Sigmoid colon (tissue), 7 donors: ENCODE data around the gene ZCCHC14. TPM values are rescaled to one million over a fixed set of nuclear protein-coding genes. Genes with fewer than 3 reads are reported as not detected.
A peak's percentile ranks its signal among the peaks of the same experiment; 100 is the strongest.

Source experiments
- DNase-seq: peaks from one replicate; pipeline ENCODE4 v3.0.0-alpha.2; 2019
- H3K27ac ChIP-seq, 4 donors: fragments of 200-600 bp; sonication (generic); one replicate each; pipeline ENCODE4 v1.5.1; 2016 to 2019; ENCODE audit warnings: mild to moderate bottlenecking in 1 of 4
- H3K27me3 ChIP-seq, 3 donors: fragments of 200-600 bp; sonication (generic); one replicate each; pipeline ENCODE4 v1.5.1; 2019; ENCODE audit warnings: mild to moderate bottlenecking in 1 of 3
- H3K36me3 ChIP-seq, 4 donors: fragments of 200-600 bp; sonication (generic); one replicate each; pipeline ENCODE4 v1.5.1; 2016 to 2019
- H3K4me1 ChIP-seq, 4 donors: fragments of 200-600 bp; sonication (generic); one replicate each; pipeline ENCODE4 v1.5.1; 2017 to 2019
- H3K4me3 ChIP-seq, 4 donors: fragments of 200-600 bp; sonication (generic); one replicate each; pipeline ENCODE4 v1.5.1; 2017 to 2019; ENCODE audit warnings: mild to moderate bottlenecking in 2 of 4, moderate library complexity in 1 of 4
- H3K9me3 ChIP-seq, 4 donors: fragments of 200-600 bp in 3 of 4; sonication (generic) in 3 of 4; one replicate each; pipeline versions ENCODE4 v1.5.1 to v1.6.1; 2013 to 2019
- CTCF ChIP-seq, 4 experiments: fragments of 450-650 bp in 3 of 4; fragments of 200-600 bp in 1 of 4; IDR thresholded peaks; one replicate each; pipeline ENCODE4 v1.5.1; 2016 to 2019; ENCODE audit warnings: antibody characterized with exemption in 4 of 4, mild to moderate bottlenecking in 3 of 4, moderate library complexity in 2 of 4
- EP300 ChIP-seq, 4 donors: sonication (generic); formaldehyde crosslinking; IDR thresholded peaks; one replicate each; pipeline ENCODE4 v1.6.1; 2017; ENCODE audit warnings: antibody characterized with exemption in 4 of 4
- POLR2A ChIP-seq, 2 donors: fragments of 450-650 bp; IDR thresholded peaks; one replicate each; pipeline ENCODE4 v1.6.1; 2016; ENCODE audit warnings: antibody characterized with exemption in 2 of 2, mild to moderate bottlenecking in 2 of 2, moderate library complexity in 2 of 2
- POLR2AphosphoS5 ChIP-seq, 4 donors: sonication (generic); formaldehyde crosslinking; IDR thresholded peaks; one replicate each; pipeline ENCODE4 v1.6.1; 2017; ENCODE audit warnings: antibody characterized with exemption in 4 of 4
- WGBS, 2 donors: extraction: QIAGEN DNeasy Blood & Tissue Kit; methylation state at CpG; one replicate each; pipeline ENCODE4 v1.1.7; 2013; 5-methylcytosine and 5-hydroxymethylcytosine counted together
- intact Hi-C: fragments of 100-400 bp; cut with DNase I; formaldehyde crosslinking; loops from one replicate; pipeline ENCODE4 v1.15.1; 2023
- polyA plus RNA-seq, 3 donors: library from polyadenylated mRNA; stranded (reverse); fragments of 200-250 nt; gene quantifications; one replicate each; pipeline ENCODE4 v1.2.3, GENCODE V29; 2013
- total RNA-seq, 4 donors: library from RNA; depleted of rRNA; stranded (reverse); fragments of >200 nt; gene quantifications; one replicate each; pipeline ENCODE4 v1.1.0, GENCODE V29; 2016
- donor health status: healthy with polysubstance abuse.
- donor health status: Bipolar disorder and iron deficiency.
- donor health status: healthy.

Gene ZCCHC14
- total and polyA plus RNA-seq, 7 donors = 6.0 to 23.8 (median 11.8) TPM

- intact Hi-C loops = no loop called here
- H3K36me3 ChIP-seq = peaks cover 0 to 21% (median 3%) of the 10 kb centered on the region in 4 donors
- no peak overlapping the region for H3K4me3 ChIP-seq
- no peak for DNase-seq
- peaks cover 0 to 39% (median 26%) of the 10 kb centered on the region in 4 donors for H3K4me1 ChIP-seq
- no peaks in the 10 kb centered on the region for H3K27me3 ChIP-seq
- TF ChIP-seq CTCF (IDR thresholded peaks at IDR 0.05) = no peak
- WGBS, 2 donors = 95% methylated on average over 22 of the region's 22 CpGs
- no peaks in the 10 kb centered on the region for H3K9me3 ChIP-seq
- no peak overlapping the region for H3K27ac ChIP-seq
These were observed 58.6 kb downstream of the ZCCHC14 start for GRCh38 chr16:87434146-87434667.

- H3K27ac ChIP-seq = peak overlapping the region in 1 of 4 donors; percentile 26
- WGBS, 2 donors = 93 to 95% methylated on average over 15 of the region's 15 CpGs
- intact Hi-C loops = no loop called here
- no peak for DNase-seq
- peaks cover 0 to 26% (median 19%) of the 10 kb centered on the region in 4 donors for H3K4me1 ChIP-seq
- peaks cover 0 to 21% (median 3%) of the 10 kb centered on the region in 4 donors for H3K36me3 ChIP-seq
- H3K4me3 ChIP-seq = no peak overlapping the region
- no peaks in the 10 kb centered on the region for H3K9me3 ChIP-seq
- no peaks in the 10 kb centered on the region for H3K27me3 ChIP-seq
- TF ChIP-seq CTCF (IDR thresholded peaks at IDR 0.05) (no peak), EP300 (IDR thresholded peaks at IDR 0.05) (no peak), POLR2A (IDR thresholded peaks at IDR 0.05) (no peak), POLR2AphosphoS5 (IDR thresholded peaks at IDR 0.05) (no peak)
These were observed 60.4 kb downstream of the ZCCHC14 start for GRCh38 chr16:87432330-87432915.

- intact Hi-C loops = no loop called here
- no peaks in the 10 kb centered on the region for H3K9me3 ChIP-seq
- H3K27me3 ChIP-seq = no peaks in the 10 kb centered on the region
- DNase-seq = no peak
- peaks cover 0 to 21% (median 3%) of the 10 kb centered on the region in 4 donors for H3K36me3 ChIP-seq
- H3K4me1 ChIP-seq = peaks cover 0 to 26% (median 19%) of the 10 kb centered on the region in 4 donors
- H3K27ac ChIP-seq = peak overlapping the region in 1 of 4 donors; percentile 26
- TF ChIP-seq CTCF (IDR thresholded peaks at IDR 0.05) (no peak), POLR2AphosphoS5 (IDR thresholded peaks at IDR 0.05) (no peak), POLR2A (IDR thresholded peaks at IDR 0.05) (no peak)
- 84% methylated on average over 7 of the region's 7 CpGs for WGBS, 2 donors
- no peak overlapping the region for H3K4me3 ChIP-seq
These were observed 60.9 kb downstream of the ZCCHC14 start for GRCh38 chr16:87431926-87432325.

GRCh38 chr16:87426423-87427215 lies 66.2 kb downstream of the ZCCHC14 start:
- H3K9me3 ChIP-seq = no peaks in the 10 kb centered on the region
- intact Hi-C loops = no loop called here
- peaks cover 0 to 2% (median under 1%) of the 10 kb centered on the region in 4 donors for H3K4me1 ChIP-seq
- peaks cover 0 to 37% (median 15%) of the 10 kb centered on the region in 4 donors for H3K36me3 ChIP-seq
- H3K27me3 ChIP-seq = no peaks in the 10 kb centered on the region
- 89 to 94% methylated on average over 18 of the region's 18 CpGs for WGBS, 2 donors
- H3K4me3 ChIP-seq = no peak overlapping the region
- TF ChIP-seq EP300 (IDR thresholded peaks at IDR 0.05) (no peak), POLR2A (IDR thresholded peaks at IDR 0.05) (no peak), CTCF (IDR thresholded peaks at IDR 0.05) (no peak), POLR2AphosphoS5 (IDR thresholded peaks at IDR 0.05) (no peak)
- no peak overlapping the region for H3K27ac ChIP-seq
- peak; percentile 36 for DNase-seq
